ENCODE data around the gene CADM2.
"Not testable (repeated sequence)": the region's sequence is repeated elsewhere in the genome, so short reads cannot be mapped to it uniquely, and the experiment has no call there.

Gene CADM2

DNA sequence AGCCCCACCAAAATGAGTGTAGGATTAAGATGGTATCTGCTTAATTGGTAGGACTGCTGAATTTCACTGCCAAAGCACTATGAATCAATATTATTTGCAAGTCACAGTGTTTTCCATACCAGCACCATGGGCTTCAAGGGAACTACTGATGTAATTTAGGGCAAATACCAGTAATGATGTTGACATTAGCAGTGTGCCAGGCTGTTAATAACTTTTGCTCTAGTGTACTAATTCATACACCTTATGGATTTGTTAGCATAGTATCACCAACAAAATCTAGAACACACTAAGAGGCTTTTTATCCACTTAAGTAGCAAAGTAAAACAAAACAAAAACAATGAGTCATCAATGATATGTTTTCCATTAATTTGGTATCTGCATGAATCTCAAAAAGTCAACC, 888.2 kb downstream of the CADM2 start:
- DNase-seq, result no peak

DNA sequence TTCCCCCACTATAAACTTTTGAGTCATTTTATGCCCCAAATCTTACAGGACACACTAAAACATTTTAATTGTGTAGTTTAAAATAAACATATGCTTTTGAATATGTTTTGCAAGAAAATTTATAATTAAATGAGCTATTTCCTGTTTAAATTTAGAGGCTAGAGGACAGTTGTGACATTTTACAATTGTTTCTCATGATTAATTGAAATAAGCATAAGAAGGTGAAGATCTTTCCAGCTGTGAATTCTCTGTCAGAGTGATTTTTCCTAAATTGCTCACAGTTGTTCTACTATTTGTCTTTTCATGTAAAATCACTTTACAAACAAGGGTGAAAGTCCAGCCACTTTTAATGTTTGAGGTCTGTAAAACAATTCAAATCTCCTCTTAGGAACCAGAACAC, 892.3 kb downstream of the CADM2 start:
- no peak for DNase-seq

DNA sequence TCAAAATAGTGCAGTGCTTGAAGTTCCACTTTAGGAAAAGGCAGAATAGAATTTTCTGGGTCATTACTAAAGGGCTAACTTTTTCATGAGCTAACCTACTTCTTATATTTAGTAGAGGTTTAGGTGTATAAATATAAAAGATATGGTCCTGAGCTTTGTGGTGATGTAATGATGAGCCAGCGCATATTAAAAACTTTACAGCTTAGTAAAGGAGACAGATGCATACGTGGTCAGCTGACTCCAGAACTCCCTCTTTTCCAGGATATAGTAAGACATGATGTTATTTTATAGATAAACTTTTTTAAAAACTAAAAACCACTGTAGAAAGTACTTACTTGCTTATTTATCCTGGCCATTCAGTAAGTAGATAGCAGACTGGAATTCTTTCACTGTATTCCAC, 895.0 kb downstream of the CADM2 start:
- no peak for DNase-seq

GRCh38 chr3:85862893-85863455, 904.2 kb downstream of the CADM2 start:
- no peak for DNase-seq

GRCh38 chr3:85864896-85865295, 906.1 kb downstream of the CADM2 start:
- no peak for DNase-seq

DNA sequence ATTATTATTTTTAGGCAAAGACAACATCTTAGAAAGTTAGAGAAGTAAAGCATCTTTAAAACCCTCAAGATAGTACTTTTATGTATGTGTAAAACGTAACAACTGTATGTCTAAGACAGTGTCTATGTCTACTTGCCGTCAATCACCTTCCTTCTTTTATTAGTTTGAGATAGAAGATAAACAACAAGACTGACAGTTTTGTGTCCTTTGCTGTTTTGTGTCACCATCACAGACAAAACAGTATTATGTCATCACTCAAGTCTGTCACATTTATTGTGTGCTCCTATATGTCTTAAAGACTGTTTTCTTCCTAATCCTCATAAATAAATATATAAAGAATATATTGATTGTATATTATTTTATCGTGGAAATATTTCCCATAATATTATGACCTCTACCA, 908.3 kb downstream of the CADM2 start:
- DNase-seq, result no peak

DNA sequence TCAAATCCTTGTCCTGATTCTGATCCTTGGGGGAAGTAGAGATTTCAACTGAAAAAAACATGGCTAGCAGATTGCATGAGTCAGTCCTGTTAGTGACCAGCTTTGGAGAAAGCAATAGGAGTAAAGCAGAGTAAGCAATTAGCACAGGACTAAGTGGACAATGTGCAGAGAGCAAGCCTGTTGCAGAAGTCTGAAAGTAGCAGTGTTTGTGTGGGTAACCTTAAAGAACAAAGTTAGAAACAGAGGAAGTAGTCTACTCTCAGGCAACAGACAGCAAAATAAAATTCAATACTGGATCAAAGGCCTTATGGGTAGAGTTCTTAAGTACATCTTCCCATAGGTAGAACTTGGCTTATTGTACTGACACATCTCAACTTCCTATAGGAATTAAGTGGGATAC, 916.8 kb downstream of the CADM2 start:
- no peak for DNase-seq

- DNase-seq, result no peak
Measured at GRCh38 chr3:85877631-85878030, 918.8 kb downstream of the CADM2 start.

GRCh38 chr3:85881833-85882393, 923.1 kb downstream of the CADM2 start:
- no peak for DNase-seq

DNA sequence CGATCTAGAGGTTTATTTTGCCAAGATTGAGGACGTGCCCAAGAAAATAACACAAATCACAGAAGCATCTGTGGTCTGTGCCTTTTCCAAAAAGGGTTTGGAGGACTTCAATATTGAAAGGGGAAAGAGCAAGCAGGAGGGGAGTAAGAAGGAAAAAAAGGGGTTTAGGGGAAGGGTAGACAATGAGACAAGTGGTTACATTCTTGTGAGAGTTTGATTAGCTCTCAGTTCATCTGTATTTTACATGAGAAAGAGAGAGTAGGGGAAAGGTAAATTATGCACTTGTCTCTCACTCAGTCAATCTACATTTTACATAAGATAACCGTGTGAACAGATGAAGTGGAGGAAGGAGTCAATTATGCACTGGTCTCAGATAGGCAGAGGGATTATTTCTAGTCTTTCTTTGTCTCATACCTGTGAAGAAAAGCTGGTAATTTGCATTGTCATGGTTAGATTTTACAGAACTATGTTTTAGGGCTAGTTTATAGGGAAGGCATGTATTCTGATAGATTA, 931.3 kb downstream of the CADM2 start:
- no peak for DNase-seq

GRCh38 chr3:85903434-85903833, 944.6 kb downstream of the CADM2 start:
- no peak for DNase-seq

DNA sequence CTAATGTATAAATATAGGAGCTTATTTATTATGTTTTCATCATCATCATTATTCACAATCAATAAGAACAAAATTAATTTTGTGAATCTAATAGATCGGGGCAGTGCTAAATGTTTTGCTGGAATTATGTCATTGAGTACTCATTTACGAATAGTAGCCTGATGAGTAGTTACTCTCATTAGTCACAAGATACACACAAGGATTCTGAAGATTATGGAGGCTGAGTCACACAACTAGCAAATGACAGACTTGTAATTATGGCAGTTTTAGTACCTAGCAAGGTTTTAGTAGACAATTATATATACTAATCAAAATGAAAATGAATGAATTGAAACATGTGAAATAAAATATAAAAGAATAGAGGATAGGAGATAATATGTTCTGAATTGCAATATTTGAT, 954.2 kb downstream of the CADM2 start:
- DNase-seq, result no peak

DNA sequence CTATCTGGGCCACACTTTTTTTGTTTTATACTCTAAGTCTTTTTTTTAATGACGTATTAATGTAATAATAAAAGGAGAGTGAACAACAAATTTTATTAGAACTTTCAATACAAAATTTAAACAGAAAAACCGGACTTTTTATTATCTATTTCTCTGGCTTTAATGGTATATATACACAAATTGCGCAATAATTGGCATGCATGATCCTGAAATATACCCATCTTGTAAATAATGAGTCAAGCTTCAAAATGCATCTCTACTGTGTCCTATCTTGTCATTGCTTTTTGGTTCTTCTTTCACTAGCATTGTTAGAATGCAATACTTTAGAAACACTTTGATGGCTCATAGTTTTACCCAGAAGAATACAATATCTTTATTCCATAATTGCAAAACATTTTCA, 963.6 kb downstream of the CADM2 start:
- no peak for DNase-seq

GRCh38 chr3:85930718-85931117, 971.9 kb downstream of the CADM2 start:
- no peak for DNase-seq

DNA sequence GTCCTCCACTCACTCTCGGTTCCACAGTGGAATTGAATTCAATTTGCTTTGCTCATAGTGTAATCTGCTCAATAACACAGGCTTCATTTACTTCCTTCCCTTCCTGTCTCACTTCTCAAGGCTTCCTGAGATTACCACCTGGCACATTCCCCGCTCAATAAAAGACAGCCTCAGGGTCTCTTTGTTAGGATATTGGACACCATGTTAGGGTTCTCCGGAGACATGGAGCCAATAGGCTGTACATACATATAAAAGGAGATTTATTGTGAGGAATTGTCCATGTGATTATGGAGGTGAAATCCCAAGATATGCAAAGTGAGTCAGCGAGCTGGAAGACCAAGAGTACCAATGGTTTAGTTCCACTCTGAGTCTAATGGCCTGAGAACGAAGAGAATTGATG, 974.5 kb downstream of the CADM2 start:
- DNase-seq, result no peak

- no peak for DNase-seq
Measured at GRCh38 chr3:85935171-85935570, 976.4 kb downstream of the CADM2 start.

DNA sequence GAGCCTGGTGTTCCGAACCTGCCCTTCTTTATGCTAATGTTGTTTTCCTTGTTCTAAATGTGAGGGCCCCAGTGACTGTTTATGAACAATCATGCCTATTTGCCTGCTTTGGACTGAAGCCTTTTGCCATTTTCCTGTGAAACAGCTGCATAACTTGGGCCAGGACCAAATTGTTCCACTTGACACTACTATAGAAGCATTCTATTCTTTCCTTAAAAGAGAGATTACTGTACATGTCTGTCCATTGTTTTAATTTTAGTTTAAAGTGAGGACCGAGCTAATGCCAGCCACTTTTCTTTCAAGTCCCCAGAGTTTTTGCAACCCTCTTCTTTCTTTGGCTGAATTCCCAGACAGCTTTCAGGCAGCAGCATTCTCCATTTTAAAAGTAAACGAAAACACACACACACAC, 980.3 kb downstream of the CADM2 start:
- no peak for DNase-seq

DNA sequence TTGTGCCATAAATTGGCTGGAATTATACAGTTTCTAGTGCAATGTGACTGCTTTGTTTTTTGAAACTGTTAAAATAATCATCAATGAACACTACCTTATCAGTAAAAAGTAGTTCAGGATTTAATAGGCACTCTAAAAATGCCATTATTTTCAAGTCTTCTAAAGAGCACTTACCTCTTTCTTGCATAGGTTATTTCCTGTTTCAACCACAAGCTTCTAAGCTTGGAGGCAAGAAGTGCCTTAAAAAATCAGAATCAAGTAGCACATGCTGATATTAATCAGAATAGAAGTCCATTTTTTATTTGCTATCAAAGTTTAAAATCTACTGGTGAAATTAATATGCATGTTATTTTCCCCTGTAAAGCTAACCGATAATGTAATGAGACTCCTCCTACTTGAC, 991.6 kb downstream of the CADM2 start:
- no peak for DNase-seq

DNA sequence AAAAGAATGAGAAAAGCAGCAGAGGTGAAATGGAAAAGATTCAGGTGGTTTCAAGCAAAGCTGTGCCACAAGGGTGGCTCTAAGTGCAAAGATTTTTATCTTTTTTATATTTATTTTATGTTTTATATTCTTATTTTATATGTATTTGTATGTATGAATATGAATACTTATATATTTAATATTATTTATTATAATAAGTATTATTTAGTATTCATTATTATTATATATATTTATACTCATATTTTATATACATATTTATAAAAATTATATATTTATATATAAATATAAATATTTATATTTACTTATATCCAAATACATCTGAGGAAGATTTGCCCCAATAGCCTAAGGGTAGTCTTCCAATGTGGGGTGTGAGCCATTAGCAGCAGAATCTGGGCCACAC, 1002.0 kb downstream of the CADM2 start:
- DNase-seq, result no peak

DNA sequence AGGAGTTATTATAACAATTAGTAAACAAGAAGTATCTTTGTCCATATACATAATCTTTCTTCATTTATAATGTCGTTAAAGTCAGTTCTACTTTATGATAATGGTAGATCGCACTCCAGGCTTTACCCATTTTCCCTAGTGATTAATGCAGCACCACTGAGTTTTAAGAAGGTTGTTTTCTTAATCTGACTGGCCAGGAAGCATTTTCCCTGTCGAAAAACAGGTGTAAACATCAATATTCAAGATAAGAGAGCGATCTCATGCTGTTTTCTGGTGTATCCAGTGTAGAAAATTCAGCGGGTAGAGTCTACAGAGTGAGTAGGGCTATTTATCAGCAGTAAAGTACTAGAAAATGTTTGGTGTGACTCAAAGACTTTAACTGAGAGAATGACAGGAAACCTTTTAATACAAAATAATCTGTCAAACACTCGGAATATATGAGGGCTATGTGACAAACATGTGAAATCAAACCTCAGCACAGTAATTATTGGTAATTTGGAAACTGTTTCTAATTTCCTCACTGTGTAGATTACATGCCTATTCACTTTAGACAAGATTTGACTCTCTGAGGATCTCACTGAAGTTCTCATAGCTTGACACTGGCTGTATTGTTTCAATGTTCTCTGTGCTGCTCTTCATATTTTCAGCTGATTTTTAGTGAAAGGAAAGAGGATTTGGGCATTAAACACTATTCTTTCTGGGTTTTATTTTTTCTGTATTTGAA, 1019.0 kb downstream of the CADM2 start:
- no peak for DNase-seq

DNA sequence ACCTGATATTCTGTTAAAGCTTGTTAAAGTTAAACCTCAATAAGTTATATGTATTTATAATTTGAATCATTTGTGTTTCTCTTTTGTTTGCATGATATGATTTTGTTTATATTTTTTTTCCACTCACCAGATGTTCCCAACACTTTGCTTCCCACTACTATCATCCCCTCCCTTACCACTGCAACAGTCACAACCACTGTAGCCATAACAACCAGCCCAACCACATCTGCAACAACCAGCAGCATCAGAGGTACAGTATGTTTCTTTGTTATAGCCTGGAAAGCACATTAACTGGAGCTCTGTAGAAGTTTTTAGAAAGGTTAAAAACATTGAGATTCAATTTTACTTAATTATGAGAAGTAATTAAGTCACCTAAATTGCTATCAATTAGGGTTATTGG, 1020.2 kb downstream of the CADM2 start:
- no peak for DNase-seq

GRCh38 chr3:85989581-85989980, 1030.8 kb downstream of the CADM2 start:
- DNase-seq, result not testable (repeated sequence)

DNA sequence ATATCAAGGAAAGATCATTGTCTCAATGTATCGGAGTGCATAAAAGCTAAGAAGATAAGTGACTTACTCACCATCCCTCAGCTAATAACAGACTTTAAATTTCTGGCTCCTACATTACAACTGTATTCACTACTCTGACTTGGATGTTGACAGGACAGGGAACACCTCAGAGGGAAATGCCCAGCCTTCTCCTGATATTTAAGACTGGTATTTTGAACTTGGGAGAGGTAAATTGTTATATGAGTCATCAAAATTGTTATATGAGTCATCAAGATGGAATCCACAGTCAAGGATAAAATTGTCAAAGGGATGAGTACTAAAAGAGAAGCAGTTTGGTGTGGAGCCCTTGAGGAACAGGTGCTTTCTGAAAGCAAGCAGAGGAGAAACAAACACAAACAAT, 1070.8 kb downstream of the CADM2 start:
- no peak for DNase-seq

- no peak for DNase-seq
Measured at GRCh38 chr3:86037916-86038315, 1079.1 kb downstream of the CADM2 start.

Data from inflammatory macrophage treated with lipopolysaccharide for 1 hour (primary cell).